EH (cell line): Measurements from ENCODE around the gene SKP2.
"Not testable (repeated sequence)": the region's sequence is repeated elsewhere in the genome, so short reads cannot be mapped to it uniquely, and the experiment has no call there.

ENCODE experiments used
- DNase-seq: peaks from one replicate; pipeline ENCODE4 v3.0.0-alpha.2; 2015; ENCODE audit warnings: low read depth

SKP2 gene

DNA sequence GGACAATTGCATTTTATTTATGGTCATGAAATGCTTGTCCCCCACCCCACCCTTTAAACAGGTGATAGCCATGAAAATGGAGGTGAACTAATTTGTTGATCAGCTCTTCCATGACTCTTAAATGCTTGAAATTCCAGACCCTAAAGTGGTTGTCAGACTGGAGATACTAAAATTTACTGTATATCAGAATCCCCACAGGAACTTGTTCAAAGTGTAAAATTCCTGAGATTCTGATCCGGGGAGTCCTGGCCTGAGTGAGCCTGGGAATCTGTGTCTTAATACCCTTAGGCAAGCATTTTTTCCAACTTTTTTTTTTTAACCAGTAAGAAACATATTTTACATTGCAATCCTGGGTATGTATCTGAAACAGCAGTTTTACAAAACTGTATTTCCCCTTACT is 4.7 kb downstream of the SKP2 start:
- peak; percentile 96 for DNase-seq

GRCh38 chr5:36158144-36158543 is 6.2 kb downstream of the SKP2 start:
- DNase-seq, result peak; percentile 53

DNA sequence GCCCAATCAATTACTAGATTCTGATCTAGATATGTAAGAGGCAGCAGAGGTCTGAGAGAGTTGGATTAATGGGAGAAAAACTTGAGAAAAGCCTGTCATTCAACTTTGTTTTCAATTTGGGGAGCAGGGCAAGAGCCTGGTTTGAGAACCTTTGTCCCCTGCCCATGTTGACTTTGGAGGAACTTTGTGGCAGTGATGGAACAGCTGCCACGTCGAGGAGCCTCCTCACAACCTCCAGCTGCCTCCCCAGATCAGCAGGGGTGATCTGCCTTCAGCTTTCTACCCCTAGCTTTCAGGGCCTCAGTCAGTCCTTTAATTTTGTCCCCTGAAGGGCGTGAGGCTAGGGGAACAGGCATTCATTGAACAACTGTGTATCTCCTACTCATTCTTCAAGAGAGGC is 8.7 kb downstream of the SKP2 start:
- DNase-seq, result no peak

GRCh38 chr5:36161361-36161760 is 9.4 kb downstream of the SKP2 start:
- DNase-seq, result no peak

DNA sequence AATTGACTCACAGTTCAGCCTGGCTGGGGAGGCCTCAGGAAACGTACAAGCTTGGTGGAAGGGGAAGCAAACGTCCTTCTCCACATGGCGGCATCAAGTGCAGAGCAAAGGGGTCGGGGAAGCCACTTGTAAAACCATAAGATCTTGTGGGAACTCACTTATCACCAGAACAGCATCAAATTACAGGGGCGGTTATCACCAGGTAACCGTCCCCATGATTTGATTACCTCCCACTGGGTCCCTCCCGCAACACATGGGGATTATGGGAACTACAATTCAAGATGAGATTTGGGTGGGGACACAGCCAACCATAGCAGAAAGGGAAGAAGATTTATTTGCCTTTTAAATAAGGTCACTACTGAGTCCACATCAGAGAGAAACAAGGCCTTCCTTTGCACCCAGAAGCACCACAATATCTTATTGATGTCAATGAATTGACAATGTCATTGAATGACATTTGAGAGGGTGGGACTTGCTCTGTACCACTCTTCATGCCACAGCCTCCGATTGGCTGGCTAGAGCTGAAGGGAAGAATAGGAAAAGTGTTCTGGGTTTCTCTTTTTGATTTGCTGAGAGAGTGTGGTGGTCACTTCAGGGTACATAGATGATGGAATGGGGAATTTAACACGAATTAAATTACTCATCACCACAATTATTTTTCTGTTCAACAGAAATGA is 11.0 kb downstream of the SKP2 start:
- no peak for DNase-seq

DNA sequence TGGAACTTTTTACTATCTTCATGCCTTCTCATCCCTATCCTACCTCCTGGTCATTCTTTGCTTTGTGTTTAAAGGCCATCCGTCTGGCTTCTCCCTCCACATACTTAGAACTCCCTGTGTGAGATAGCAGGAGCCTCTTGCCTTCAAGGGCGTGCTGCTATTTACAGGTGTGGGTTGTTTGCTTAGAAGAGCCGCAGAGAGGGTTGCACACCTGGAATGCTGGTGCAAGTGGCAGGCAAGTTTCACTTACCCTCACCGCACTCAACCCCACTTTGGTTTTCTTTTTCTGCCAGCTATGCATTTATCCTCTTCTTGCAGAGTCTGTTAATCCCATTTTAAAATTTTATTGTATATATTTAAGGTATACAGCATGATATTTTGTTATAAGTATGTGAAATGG is 12.6 kb downstream of the SKP2 start:
- no peak for DNase-seq

GRCh38 chr5:36168737-36169136 is 16.8 kb downstream of the SKP2 start:
- no peak for DNase-seq

- DNase-seq, result no peak
Observed at GRCh38 chr5:36170832-36171424, 19.0 kb downstream of the SKP2 start.

DNA sequence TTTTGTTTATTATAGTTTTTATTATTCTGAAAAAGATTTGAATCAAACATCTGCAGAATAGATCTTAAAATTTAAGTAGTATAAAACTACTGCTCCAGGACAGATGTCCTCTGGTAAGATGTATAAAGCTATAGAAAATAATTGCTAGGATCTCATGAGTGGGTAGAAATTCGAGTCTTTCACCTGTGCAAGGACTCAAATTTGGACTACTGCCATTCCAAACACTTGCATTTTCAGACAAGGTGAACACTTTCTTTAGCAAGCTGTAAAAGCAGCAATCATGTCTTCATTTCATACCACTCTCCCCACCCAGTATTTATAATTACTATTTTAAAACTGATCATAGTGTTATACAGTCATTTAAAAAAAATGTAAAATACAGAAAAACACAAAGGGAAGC is 20.7 kb downstream of the SKP2 start:
- DNase-seq, result no peak

DNA sequence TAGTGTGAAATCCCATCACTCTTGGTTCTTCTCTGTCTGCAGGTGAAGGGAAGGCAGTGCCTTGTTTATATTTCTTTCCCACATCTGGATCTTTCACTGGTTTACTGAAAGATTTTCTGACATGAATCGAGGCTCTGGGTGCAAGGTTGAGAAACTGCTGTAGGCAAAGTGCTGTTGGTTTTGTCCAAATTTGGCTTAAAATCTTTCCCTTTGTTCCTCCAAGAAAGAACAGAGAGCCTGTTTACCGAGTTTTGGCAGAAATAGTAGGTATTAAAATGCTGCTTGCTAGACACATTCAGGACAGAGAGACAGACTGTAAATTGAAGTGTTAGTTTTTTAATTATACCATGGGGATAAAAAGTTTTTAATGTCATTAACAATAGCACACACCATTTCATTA is 21.5 kb downstream of the SKP2 start:
- no peak for DNase-seq

- peak; percentile 4 for DNase-seq
Observed at GRCh38 chr5:36174119-36174518, 22.2 kb downstream of the SKP2 start.

DNA sequence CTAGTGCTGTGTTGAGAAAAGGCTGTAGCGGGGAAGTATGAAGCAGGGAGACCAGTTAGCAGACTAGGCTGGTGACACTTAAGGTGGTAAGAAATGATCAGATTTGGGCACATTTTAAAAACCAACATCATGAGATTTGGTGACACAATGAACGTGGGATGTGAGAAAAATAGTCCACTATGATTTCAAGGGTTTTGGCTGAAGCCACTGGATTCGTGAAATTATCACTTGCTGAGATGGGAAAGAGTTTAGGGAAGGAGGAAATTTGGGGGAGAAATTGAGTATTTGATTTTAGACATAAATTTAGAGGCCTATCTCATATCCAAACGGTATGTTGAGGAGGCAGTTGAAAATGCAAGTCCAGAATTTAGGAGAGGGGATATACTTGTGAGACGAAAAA is 23.1 kb downstream of the SKP2 start:
- DNase-seq, result no peak

DNA sequence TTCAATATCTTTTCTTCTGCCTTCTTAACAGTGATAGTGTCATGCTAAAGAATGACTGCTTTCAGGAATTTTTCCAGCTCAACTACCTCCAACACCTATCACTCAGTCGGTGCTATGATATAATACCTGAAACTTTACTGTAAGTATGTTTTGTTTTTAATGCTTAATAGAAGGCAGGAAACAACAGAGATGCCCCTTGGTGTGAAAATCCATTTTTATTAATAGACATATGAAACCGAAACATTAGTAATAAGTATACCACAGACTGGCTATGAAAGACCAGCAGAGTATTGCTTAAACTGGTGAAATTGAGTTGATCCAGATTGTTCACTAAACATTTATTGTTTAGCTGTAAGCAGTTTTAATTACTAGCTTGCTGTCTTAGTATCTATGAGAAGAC is 25.2 kb downstream of the SKP2 start:
- no peak for DNase-seq

DNA sequence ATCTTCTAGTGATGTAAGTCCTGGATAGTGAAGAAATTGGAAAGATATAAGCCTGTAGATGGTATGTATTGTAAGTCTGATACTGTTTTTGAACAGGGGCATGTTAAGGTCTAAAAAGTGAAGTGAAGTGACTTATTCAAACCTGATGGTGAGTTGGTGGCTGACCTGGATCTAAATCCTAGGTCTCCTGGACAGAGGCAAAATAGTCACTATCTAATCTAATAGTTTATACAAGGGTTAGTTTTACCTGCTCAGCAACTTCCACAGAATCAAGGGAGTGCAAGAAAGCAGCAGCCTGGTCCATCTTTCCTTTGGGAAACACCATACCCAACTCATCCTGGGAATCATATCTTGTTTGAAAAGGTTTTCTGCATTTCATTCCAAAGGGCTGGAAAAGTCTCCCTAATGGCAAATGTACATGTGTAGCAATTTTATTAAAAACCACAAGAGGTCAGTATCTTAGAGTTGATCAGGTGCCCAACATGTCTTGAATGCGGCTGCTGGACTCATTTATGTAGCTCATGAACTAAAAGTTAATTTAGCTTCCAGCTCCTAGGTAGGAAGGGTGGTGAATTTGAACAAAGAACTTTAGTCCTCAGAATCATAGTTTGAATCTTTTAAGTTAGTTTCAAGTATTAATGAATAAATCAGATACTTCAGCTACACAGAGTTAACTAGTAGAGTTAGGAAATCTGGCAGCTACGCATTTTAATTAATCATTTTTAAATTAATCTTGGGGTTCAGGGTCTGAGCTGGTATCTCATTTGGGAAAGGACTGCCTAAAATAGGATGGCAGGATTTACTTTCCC is 26.0 kb downstream of the SKP2 start:
- peak; percentile 62 for DNase-seq

- DNase-seq, result no peak
Observed at GRCh38 chr5:36178524-36178890, 26.6 kb downstream of the SKP2 start.

DNA sequence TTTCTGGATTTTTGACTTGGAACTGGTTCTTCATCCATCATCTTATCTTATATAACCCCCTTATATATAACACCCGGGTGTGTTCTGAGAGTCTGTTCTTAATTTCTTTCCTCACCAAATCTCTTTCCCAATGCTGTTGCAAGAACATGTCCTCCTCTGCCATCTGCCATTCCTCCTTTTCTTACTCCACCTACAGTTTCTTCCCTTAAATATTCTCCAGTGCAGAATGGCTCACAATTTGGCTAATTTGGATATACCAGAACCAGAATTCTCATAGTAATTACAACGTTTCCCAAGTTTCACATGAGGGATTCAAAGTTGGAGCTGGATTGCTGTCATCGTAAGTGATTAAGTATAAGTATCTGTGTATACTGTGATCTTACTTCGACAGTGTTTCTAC is 28.0 kb downstream of the SKP2 start:
- DNase-seq, result no peak

- no peak for DNase-seq
Observed at GRCh38 chr5:36180556-36181350, 28.8 kb downstream of the SKP2 start.

- DNase-seq, result no peak
Observed at GRCh38 chr5:36181774-36182173, 29.9 kb downstream of the SKP2 start.

DNA sequence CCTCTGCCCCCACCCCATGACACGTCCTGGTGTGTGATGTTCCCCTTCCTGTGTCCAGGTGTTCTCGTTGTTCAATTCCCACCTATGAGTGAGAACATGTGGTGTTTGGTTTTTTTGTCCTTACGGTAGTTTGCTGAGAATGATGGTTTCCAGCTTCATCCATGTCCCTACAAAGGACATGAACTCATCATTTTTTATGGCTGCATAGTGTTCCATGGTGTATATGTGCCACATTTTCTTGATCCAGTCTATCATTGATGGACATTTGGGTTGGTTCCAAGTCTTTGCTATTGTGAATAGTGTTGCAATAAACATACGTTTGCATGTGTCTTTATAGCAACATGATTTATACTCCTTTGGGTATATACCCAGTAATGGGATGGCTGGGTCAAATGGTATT is 32.5 kb downstream of the SKP2 start:
- DNase-seq, result not testable (repeated sequence)

DNA sequence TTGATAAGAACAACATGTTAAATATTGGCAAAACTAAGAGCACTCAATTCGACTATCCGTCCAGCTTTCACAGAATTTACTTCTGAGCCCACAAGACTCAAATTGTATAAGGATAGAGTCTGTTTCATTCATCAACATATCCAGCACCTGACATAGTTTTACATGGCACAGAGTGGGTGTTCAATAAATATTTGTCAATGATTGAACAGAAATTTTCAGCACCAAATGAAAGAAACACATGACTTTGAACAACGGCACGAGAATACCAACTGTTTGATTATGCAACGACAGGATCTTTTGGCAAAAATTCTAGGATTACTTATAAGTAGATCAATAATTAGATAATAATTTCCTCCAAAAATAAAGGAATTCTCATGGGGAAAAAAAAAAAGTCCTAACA is 41.8 kb downstream of the SKP2 start:
- DNase-seq, result no peak

DNA sequence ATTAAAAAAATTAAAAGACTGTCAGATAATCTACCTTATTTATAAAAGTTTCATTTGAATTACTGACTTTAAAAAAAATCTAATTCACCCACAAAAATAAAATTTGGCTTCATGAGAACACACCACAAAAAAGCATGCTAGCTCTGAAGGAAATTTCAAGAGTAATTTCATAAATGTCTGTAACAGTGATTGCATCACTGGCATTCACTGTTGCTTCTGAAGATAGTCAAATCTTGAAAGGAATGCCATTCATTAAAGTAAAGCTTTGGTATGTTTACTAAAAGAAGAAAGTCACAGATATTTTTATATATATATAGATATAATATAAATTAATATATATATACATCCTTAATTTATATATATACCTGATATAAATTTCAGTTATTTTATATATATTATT is 46.4 kb downstream of the SKP2 start:
- DNase-seq, result peak; percentile 28

DNA sequence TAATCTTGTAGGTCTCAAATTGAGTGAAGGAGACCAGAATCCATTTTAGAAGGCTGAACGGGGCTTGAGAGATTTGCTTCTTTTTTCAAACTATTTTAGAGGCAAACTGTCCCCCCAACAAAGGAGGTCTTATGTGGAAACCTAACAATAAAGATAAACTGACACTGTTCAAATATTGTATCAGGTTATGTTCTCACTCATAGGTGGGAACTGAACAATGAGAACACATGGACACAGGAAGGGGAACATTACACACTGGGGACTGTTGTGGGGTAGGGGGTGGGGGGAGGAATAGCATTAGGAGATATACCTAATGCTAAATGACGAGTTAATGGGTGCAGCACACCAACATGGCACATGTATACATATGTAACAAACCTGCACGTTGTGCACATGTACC is 46.9 kb downstream of the SKP2 start:
- DNase-seq, result not testable (repeated sequence)

- DNase-seq, result peak; percentile 64
Observed at GRCh38 chr5:36199620-36200019, 47.7 kb downstream of the SKP2 start.
